ENCODE data around the gene MYO6. TPM values are rescaled to one million over a fixed set of nuclear protein-coding genes. Genes with fewer than 3 reads are reported as not detected.

The MYO6 gene
- total RNA-seq (2021; ENCODE audit: unreplicated experiment) = 44.1 TPM
- polyA plus RNA-seq (2012) = 16.3 and 16.7 TPM in 2 replicates
- percentile 84 among the genes with signal in this experiment for Bru-seq, nascent RNA
- percentile 83 among the genes with signal in this experiment for BruChase-seq, experiment 1, labeled RNA remaining after a 6-hour chase
- percentile 84 among the genes with signal in this experiment for BruChase-seq, experiment 2, labeled RNA remaining after a 2-hour chase
- long read RNA-seq, partial matches to known transcripts = 189 of 213 reads
- long read RNA-seq, other reads (novel, unspliced or antisense) = 24 of 213 reads

GRCh38 chr6:75748743-75749538 lies at the start of gene MYO6:
TSS of gene MYO6 (plus strand) at chr6:75749239. CDS start at chr6:75817548, 68,309 bp downstream.
- ChIA-PET POLR2A (no interaction called here), RAD21 (ENCODE audit: low non-redundant PET in 1 of 2, low total read pairs in 2 of 2, uncharacterized antibody in 2 of 2, unreplicated experiment in 2 of 2) (no interaction called here), CTCF (no interaction called here)
- H3K9me2 ChIP-seq (ENCODE audit: insufficient read depth) = no peaks in the 10 kb centered on the region
- intact Hi-C loops (cut with micrococcal nuclease) = no loop called here
- H3K4me3 ChIP-seq (replicated peaks in 1 of 2; ENCODE audit: low read depth in 1 of 2, low read length in 2 of 2) = peak within 1 kb of the TSS; percentile 84 to 89
- H3K4me2 ChIP-seq (ENCODE audit: low read length) = peak within 1 kb of the TSS; percentile 93
- H3K27ac ChIP-seq (ENCODE audit: low read depth, low read length) = peak within 1 kb of the TSS; percentile 88
- peaks cover 52 to 62% of the 10 kb centered on the region in 2 experiments for H3K4me1 ChIP-seq (ENCODE audit: control insufficient read depth in 1 of 2, insufficient read depth in 2 of 2, low read length in 2 of 2)
- H3K27me3 ChIP-seq (ENCODE audit: insufficient read depth, low read length) = no peaks in the 10 kb centered on the region
- no peaks in the 10 kb centered on the region for H3K9me3 ChIP-seq (ENCODE audit: control insufficient read depth in 1 of 2, insufficient read depth in 1 of 2, low read depth in 1 of 2, low read length in 2 of 2)
- ATAC-seq = peak; percentile 80
- BruUV-seq (replicated peaks) = no TSS peak
- H3K79me2 ChIP-seq (ENCODE audit: insufficient read depth, low read length) = peaks cover 45% of the 10 kb centered on the region
- no peak within 1 kb of the TSS for H2AFZ ChIP-seq (ENCODE audit: low read depth, low read length, poor library complexity, severe bottlenecking)
- DNase-seq (ENCODE audit: low read depth, low spot score) = no peak
- H3K36me3 ChIP-seq (ENCODE audit: control insufficient read depth in 1 of 2, insufficient read depth in 2 of 2, low read length in 2 of 2) = no peaks in the 10 kb centered on the region
- H4K20me1 ChIP-seq (ENCODE audit: insufficient read depth) = no peaks in the 10 kb centered on the region
- H3K9ac ChIP-seq (ENCODE audit: low read length) = peak within 1 kb of the TSS; percentile 81
- TF ChIP-seq SIN3A (IDR thresholded peaks at IDR 0.05; ENCODE audit: low read depth) = peak; percentile 88
- peak; percentile 12 for TF ChIP-seq TCF7L2 (IDR thresholded peaks at IDR 0.05; ENCODE audit: borderline replicate concordance, extremely low read depth, insufficient read depth, insufficient read length)
- TF ChIP-seq POLR2AphosphoS5 (IDR thresholded peaks at IDR 0.05; ENCODE audit: low read depth, low read length) = peak; percentile 91
- TF ChIP-seq CTCF (IDR thresholded peaks at IDR 0.05 in 2 of 3, conservative IDR thresholded peaks at IDR 0.05 in 1 of 3; ENCODE audit: borderline replicate concordance in 1 of 3, insufficient read depth in 1 of 3, low read depth in 2 of 3, low read length in 2 of 3) = no peak
- TF ChIP-seq SRF (IDR thresholded peaks at IDR 0.05; ENCODE audit: low read depth) = no peak
- 0 out of 2 replicates have a peak, but pooled peaks have one; percentile 26 for TF ChIP-seq SP1 (IDR thresholded peaks at IDR 0.05; ENCODE audit: low read depth)
- no peak for TF ChIP-seq EZH2 (IDR thresholded peaks at IDR 0.05)
- peak; percentile 40; the same call in 1 of the 2 replicates for TF ChIP-seq MAX (IDR thresholded peaks at IDR 0.05)
- peak; percentile 73 for TF ChIP-seq POLR2A (IDR thresholded peaks at IDR 0.05; ENCODE audit: borderline replicate concordance, extremely low read depth, insufficient read depth, insufficient read length)
- TF ChIP-seq ZNF274 (IDR thresholded peaks at IDR 0.05; ENCODE audit: low read depth, low read length) = no peak
- TF ChIP-seq EZH2phosphoT487 (IDR thresholded peaks at IDR 0.05; ENCODE audit: borderline replicate concordance) = no peak
- no peak for TF ChIP-seq ATF3 (IDR thresholded peaks at IDR 0.05)
- TF ChIP-seq CEBPB (IDR thresholded peaks at IDR 0.05; ENCODE audit: low read depth) = no peak
- peak; percentile 67 for TF ChIP-seq ZFX (IDR thresholded peaks at IDR 0.05)
- TF ChIP-seq ELF1 (IDR thresholded peaks at IDR 0.05; ENCODE audit: borderline replicate concordance, low read depth) = no peak
- TF ChIP-seq CBX3 (IDR thresholded peaks at IDR 0.05; ENCODE audit: low read depth) = no peak
- TF ChIP-seq YY1 (IDR thresholded peaks at IDR 0.05; ENCODE audit: extremely low read depth, insufficient replicate concordance, low read depth, low read length) = peak; percentile 7
- TF ChIP-seq FOSL1 (IDR thresholded peaks at IDR 0.05; ENCODE audit: low read depth) = no peak
- TF ChIP-seq REST (IDR thresholded peaks at IDR 0.05; ENCODE audit: low read depth) = no peak
- no peak for TF ChIP-seq EGR1 (IDR thresholded peaks at IDR 0.05; ENCODE audit: low read depth)
- TF ChIP-seq JUND (IDR thresholded peaks at IDR 0.05) = no peak
- TF ChIP-seq RAD21 (IDR thresholded peaks at IDR 0.05; ENCODE audit: low read depth) = no peak

Data from HCT116 (cell line).